Measurements from ENCODE around the gene LGALS1. TPM values are rescaled to one million over a fixed set of nuclear protein-coding genes. Genes with fewer than 3 reads are reported as not detected.
"Not testable (repeated sequence)": the region's sequence is repeated elsewhere in the genome, so short reads cannot be mapped to it uniquely, and the experiment has no call there.

Gene LGALS1
- polyA plus RNA-seq, 12 donors, result 1,080 to 2,513 (median 1,522) TPM; not detected in 1

- DNase-seq, result peak; percentile 70
These were observed 6.2 kb downstream of the LGALS1 start for GRCh38 chr22:37681556-37682049.

GRCh38 chr22:37684803-37685615 lies 9.6 kb downstream of the LGALS1 start:
- no peak for DNase-seq

- peak; percentile 92 for DNase-seq
These were observed 10.9 kb downstream of the LGALS1 start, which contains the start of gene NOL12 for GRCh38 chr22:37686002-37686982. TSS of gene NOL12 (plus strand) at chr22:37686343. CDS start at chr22:37686393, 50 bp downstream.

GRCh38 chr22:37690407-37690806 lies 15.0 kb downstream of the LGALS1 start:
- no peak for DNase-seq

GRCh38 chr22:37690901-37691504 lies 15.6 kb downstream of the LGALS1 start:
- no peak for DNase-seq

GRCh38 chr22:37692627-37693285 lies 17.3 kb downstream of the LGALS1 start:
- no peak for DNase-seq

GRCh38 chr22:37694131-37694530 lies 18.7 kb downstream of the LGALS1 start:
- not testable (repeated sequence) for DNase-seq

GRCh38 chr22:37696260-37696656 lies 20.8 kb downstream of the LGALS1 start:
- DNase-seq, result not testable (repeated sequence)

GRCh38 chr22:37696657-37697537 lies 21.5 kb downstream of the LGALS1 start, which contains the start of gene TRIOBP:
TSS of gene TRIOBP (plus strand) at chr22:37697048. CDS start at chr22:37701366, 4,318 bp downstream.
- peak; percentile 91 for DNase-seq

GRCh38 chr22:37697538-37697835 lies 22.1 kb downstream of the LGALS1 start:
- DNase-seq, result no peak

- no peak for DNase-seq
These were observed 25.8 kb downstream of the LGALS1 start for GRCh38 chr22:37701141-37701786.

GRCh38 chr22:37703906-37704305 lies 28.5 kb downstream of the LGALS1 start:
- no peak for DNase-seq

GRCh38 chr22:37704645-37705044 lies 29.2 kb downstream of the LGALS1 start:
- DNase-seq, result no peak

GRCh38 chr22:37705205-37705604 lies 29.8 kb downstream of the LGALS1 start:
- no peak for DNase-seq

- DNase-seq, result no peak
These were observed 33.4 kb downstream of the LGALS1 start for GRCh38 chr22:37708580-37709444.

- no peak for DNase-seq
These were observed 34.0 kb downstream of the LGALS1 start for GRCh38 chr22:37709445-37709765.

- DNase-seq, result no peak
These were observed 35.2 kb downstream of the LGALS1 start for GRCh38 chr22:37710675-37711074.

- DNase-seq, result no peak
These were observed 36.1 kb downstream of the LGALS1 start for GRCh38 chr22:37711490-37711889.

GRCh38 chr22:37713761-37714160 lies 38.3 kb downstream of the LGALS1 start:
- no peak for DNase-seq

Data from muscle of arm (tissue), 12 donors.